Panc1 (cell line): ENCODE measurements around the gene AEBP1.

Source experiments
- POLR2AphosphoS5 ChIP-seq: IDR thresholded peaks from 2 replicates; pipeline ENCODE4 v1.6.1; 2012; ENCODE audit warnings: mild to moderate bottlenecking, low read depth, low read length, moderate library complexity
- SIN3A ChIP-seq: IDR thresholded peaks from 2 replicates; pipeline ENCODE4 v1.6.1; 2012; ENCODE audit warnings: low read depth, mild to moderate bottlenecking, low read length, moderate library complexity, borderline replicate concordance; ENCODE audit not compliant: insufficient read depth
- TF ChIP-seq, protein P1 (sequence below): fragments of 450-650 bp; IDR thresholded peaks from 2 replicates; pipeline ENCODE4 v1.5.1; 2017; ENCODE audit warnings: mild to moderate bottlenecking
- TF ChIP-seq, protein P2 (sequence below), 2 experiments: IDR thresholded peaks; 2 replicates each; pipeline ENCODE4 v1.6.1; 2011 to 2012; ENCODE audit warnings: low read depth in 2 of 2, control low read depth in 1 of 2, low read length in 1 of 2, mild to moderate bottlenecking in 1 of 2, moderate library complexity in 1 of 2; ENCODE audit not compliant: insufficient read depth in 1 of 2

DNA sequence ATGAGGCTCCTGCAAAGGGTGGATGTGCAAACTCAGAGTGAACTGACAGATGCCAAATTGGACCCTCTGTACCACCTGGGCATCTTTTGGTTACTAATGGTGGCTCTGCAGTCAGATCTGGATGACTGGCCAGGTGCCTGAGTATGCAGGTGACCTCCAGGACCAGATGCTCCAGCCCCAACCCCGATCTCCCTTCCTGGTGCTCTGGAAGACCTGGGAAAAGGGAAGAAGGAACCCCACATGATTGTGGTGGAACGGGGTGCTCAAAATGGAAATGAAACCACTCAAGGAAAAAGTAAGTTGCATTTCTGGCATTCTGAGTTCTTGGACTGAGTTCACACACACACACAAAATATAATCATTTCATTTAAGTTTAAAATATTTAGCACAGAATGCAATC, 9.8 kb upstream of the AEBP1 start:
- TF ChIP-seq, protein P1, sequence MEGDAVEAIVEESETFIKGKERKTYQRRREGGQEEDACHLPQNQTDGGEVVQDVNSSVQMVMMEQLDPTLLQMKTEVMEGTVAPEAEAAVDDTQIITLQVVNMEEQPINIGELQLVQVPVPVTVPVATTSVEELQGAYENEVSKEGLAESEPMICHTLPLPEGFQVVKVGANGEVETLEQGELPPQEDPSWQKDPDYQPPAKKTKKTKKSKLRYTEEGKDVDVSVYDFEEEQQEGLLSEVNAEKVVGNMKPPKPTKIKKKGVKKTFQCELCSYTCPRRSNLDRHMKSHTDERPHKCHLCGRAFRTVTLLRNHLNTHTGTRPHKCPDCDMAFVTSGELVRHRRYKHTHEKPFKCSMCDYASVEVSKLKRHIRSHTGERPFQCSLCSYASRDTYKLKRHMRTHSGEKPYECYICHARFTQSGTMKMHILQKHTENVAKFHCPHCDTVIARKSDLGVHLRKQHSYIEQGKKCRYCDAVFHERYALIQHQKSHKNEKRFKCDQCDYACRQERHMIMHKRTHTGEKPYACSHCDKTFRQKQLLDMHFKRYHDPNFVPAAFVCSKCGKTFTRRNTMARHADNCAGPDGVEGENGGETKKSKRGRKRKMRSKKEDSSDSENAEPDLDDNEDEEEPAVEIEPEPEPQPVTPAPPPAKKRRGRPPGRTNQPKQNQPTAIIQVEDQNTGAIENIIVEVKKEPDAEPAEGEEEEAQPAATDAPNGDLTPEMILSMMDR: no peak
- TF ChIP-seq, protein P2, sequence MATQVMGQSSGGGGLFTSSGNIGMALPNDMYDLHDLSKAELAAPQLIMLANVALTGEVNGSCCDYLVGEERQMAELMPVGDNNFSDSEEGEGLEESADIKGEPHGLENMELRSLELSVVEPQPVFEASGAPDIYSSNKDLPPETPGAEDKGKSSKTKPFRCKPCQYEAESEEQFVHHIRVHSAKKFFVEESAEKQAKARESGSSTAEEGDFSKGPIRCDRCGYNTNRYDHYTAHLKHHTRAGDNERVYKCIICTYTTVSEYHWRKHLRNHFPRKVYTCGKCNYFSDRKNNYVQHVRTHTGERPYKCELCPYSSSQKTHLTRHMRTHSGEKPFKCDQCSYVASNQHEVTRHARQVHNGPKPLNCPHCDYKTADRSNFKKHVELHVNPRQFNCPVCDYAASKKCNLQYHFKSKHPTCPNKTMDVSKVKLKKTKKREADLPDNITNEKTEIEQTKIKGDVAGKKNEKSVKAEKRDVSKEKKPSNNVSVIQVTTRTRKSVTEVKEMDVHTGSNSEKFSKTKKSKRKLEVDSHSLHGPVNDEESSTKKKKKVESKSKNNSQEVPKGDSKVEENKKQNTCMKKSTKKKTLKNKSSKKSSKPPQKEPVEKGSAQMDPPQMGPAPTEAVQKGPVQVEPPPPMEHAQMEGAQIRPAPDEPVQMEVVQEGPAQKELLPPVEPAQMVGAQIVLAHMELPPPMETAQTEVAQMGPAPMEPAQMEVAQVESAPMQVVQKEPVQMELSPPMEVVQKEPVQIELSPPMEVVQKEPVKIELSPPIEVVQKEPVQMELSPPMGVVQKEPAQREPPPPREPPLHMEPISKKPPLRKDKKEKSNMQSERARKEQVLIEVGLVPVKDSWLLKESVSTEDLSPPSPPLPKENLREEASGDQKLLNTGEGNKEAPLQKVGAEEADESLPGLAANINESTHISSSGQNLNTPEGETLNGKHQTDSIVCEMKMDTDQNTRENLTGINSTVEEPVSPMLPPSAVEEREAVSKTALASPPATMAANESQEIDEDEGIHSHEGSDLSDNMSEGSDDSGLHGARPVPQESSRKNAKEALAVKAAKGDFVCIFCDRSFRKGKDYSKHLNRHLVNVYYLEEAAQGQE (IDR thresholded peaks at IDR 0.05; ENCODE audit: insufficient read depth in 1 of 2, low read depth in 2 of 2, low read length in 1 of 2): no peak
- TF ChIP-seq POLR2AphosphoS5 (no peak), SIN3A (no peak)
